SK-N-SH (cell line): ENCODE data around the gene ZNF511. TPM values are rescaled to one million over a fixed set of nuclear protein-coding genes. Genes with fewer than 3 reads are reported as not detected.

ENCODE experiments used
- CTCF ChIA-PET: fragments of 300-600, 350-600 bp; formaldehyde crosslinking; extraction: SDS; loops from one replicate; lab custom pipeline; 2021; lab: Yijun Ruan, JAX
- POLR2A ChIA-PET: fragments of 350-600 bp; sonication (Branson Sonifier 250); formaldehyde crosslinking; extraction: SDS; loops from one replicate; lab custom pipeline; 2020; ENCODE audit warnings: antibody characterized with exemption, inconsistent platforms; lab: Yijun Ruan, JAX
- DNase-seq: peaks from one replicate; pipeline ENCODE4 v3.0.0; 2012
- H2AFZ ChIP-seq: fragments of 200-600 bp; sonication (generic); 2 replicates; pipeline ENCODE4 v1.8.1; 2016; ENCODE audit warnings: antibody characterized with exemption, mild to moderate bottlenecking, low read depth
- H3F3A ChIP-seq: fragments of 200-600 bp; sonication (generic); replicated peaks from 2 replicates; pipeline ENCODE3; 2016; ENCODE audit warnings: antibody characterized with exemption, mild to moderate bottlenecking; ENCODE audit not compliant: insufficient read depth
- H3K27ac ChIP-seq, 2 experiments: fragments of 200-500 bp in 1 of 2; fragments of 200-600 bp in 1 of 2; sonication (Bioruptor generic) in 1 of 2; sonication (generic), shearing (Covaris generic) in 1 of 2; 2 replicates each; pipeline versions ENCODE4 v1.5.1 to v1.6.1; 2014 to 2016; ENCODE audit warnings: low read depth in 2 of 2, inconsistent platforms in 1 of 2, low read length in 1 of 2, mild to moderate bottlenecking in 1 of 2, mixed read lengths in 1 of 2
- H3K27me3 ChIP-seq: fragments of 200-600 bp; sonication (generic), shearing (Covaris generic); 2 replicates; pipeline ENCODE4 v1.6.1; 2016; ENCODE audit warnings: mixed run types; ENCODE audit not compliant: insufficient read depth
- H3K36me3 ChIP-seq, 2 experiments: fragments of 200-500 bp in 1 of 2; fragments of 200-600 bp in 1 of 2; sonication (Bioruptor generic) in 1 of 2; sonication (generic) in 1 of 2; replicated peaks in 1 of 2; 2 replicates each; pipeline versions ENCODE3 to v1.5.1; 2014 to 2016; ENCODE audit warnings: low read length in 1 of 2, mild to moderate bottlenecking in 1 of 2; ENCODE audit not compliant: insufficient read depth in 2 of 2, control insufficient read depth in 1 of 2
- H3K4me1 ChIP-seq, 2 experiments: fragments of 200-500 bp in 1 of 2; fragments of 200-600 bp in 1 of 2; sonication (Bioruptor generic) in 1 of 2; sonication (generic), shearing (Covaris generic) in 1 of 2; 2 replicates each; pipeline versions ENCODE4 v1.5.1 to v1.6.1; 2014 to 2016; ENCODE audit warnings: low read depth in 1 of 2, low read length in 1 of 2, mixed run types in 1 of 2; ENCODE audit not compliant: insufficient read depth in 2 of 2, control insufficient read depth in 1 of 2
- H3K4me2 ChIP-seq: fragments of 200-600 bp; sonication (generic), shearing (Covaris generic); 2 replicates; pipeline ENCODE4 v1.6.1; 2017; ENCODE audit warnings: mixed run types
- H3K4me3 ChIP-seq, 2 experiments: fragments of 200-500 bp in 1 of 2; fragments of 200-600 bp in 1 of 2; sonication (Bioruptor generic) in 1 of 2; sonication (generic), shearing (Covaris generic) in 1 of 2; 2 replicates each; pipeline versions ENCODE4 v1.5.1 to v1.8.1; 2014 to 2016; ENCODE audit warnings: low read depth in 2 of 2, inconsistent platforms in 1 of 2, low read length in 1 of 2, mild to moderate bottlenecking in 1 of 2, mixed read lengths in 1 of 2, moderate library complexity in 1 of 2
- H3K79me2 ChIP-seq: fragments of 200-600 bp; sonication (generic); 2 replicates; pipeline ENCODE4 v1.8.1; 2017; ENCODE audit warnings: mild to moderate bottlenecking; ENCODE audit not compliant: insufficient read depth
- H3K9ac ChIP-seq: fragments of 200-600 bp; sonication (generic); 2 replicates; pipeline ENCODE4 v1.6.1; 2017; ENCODE audit warnings: mixed run types
- H3K9me2 ChIP-seq: fragments of 200-600 bp; sonication (generic); 2 replicates; pipeline ENCODE4 v1.6.1; 2017; ENCODE audit warnings: mixed run types
- H3K9me3 ChIP-seq: fragments of 200-600 bp; sonication (generic); 2 replicates; pipeline ENCODE4 v1.6.1; 2017; ENCODE audit warnings: mixed run types, mild to moderate bottlenecking, moderate library complexity
- H4K20me1 ChIP-seq: fragments of 200-600 bp; sonication (generic); 2 replicates; pipeline ENCODE4 v1.6.1; 2017; ENCODE audit warnings: mild to moderate bottlenecking, mixed run types; ENCODE audit not compliant: insufficient read depth
- EZH2phosphoT487 ChIP-seq: fragments of 200-600 bp; sonication (generic); IDR thresholded peaks from 2 replicates; pipeline ENCODE4 v1.6.1; 2017; ENCODE audit warnings: low read depth, mixed run types, mild to moderate bottlenecking, antibody characterized with exemption, moderate library complexity, borderline replicate concordance
- FOXJ3 ChIP-seq: sonication (generic); formaldehyde crosslinking; IDR thresholded peaks from 2 replicates; pipeline ENCODE4 v1.5.1; 2020; ENCODE audit warnings: mild to moderate bottlenecking, missing genetic modification reagents
- JUND ChIP-seq: IDR thresholded peaks from 2 replicates; pipeline ENCODE4 v1.4.0; 2012
- MEF2A ChIP-seq: IDR thresholded peaks from 2 replicates; pipeline ENCODE4 v1.4.0; 2012; ENCODE audit warnings: low read depth, borderline replicate concordance
- MXI1 ChIP-seq: IDR thresholded peaks from 2 replicates; pipeline ENCODE4 v1.6.1; 2012; ENCODE audit warnings: mild to moderate bottlenecking, low read depth, low read length, improper control_type of control experiment
- NRF1 ChIP-seq: IDR thresholded peaks from 2 replicates; pipeline ENCODE4 v1.6.1; 2012; ENCODE audit warnings: low read depth, mild to moderate bottlenecking, low read length
- PBX3 ChIP-seq: IDR thresholded peaks from 2 replicates; pipeline ENCODE4; 2012
- POLR2AphosphoS5 ChIP-seq: IDR thresholded peaks from 2 replicates; pipeline ENCODE4 v1.6.1; 2012; ENCODE audit warnings: low read depth, low read length
- RXRA ChIP-seq: IDR thresholded peaks from 2 replicates; pipeline ENCODE4 v1.4.0; 2012; ENCODE audit warnings: low read depth, mild to moderate bottlenecking, borderline replicate concordance
- SIN3A ChIP-seq: IDR thresholded peaks from 2 replicates; pipeline ENCODE4 v1.6.1; 2012; ENCODE audit warnings: low read depth, mild to moderate bottlenecking, low read length, moderate library complexity, borderline replicate concordance
- SMC3 ChIP-seq: IDR thresholded peaks from 2 replicates; pipeline ENCODE4 v1.6.1; 2012; ENCODE audit warnings: low read depth, low read length, improper control_type of control experiment
- WGBS: methylation state at CpG from one replicate; pipeline ENCODE4 v1.1.6; 2017; ENCODE audit warnings: low lambda C conversion rate; 5-methylcytosine and 5-hydroxymethylcytosine counted together
- polyA plus RNA-seq, 3 experiments: library from polyadenylated mRNA; depleted of rRNA; stranded (reverse); fragments of >200 nt; gene quantifications; 2 replicates each; pipeline ENCODE4 v1.2.3, GENCODE V29; 2012
- TF ChIP-seq, protein P1 (sequence below): IDR thresholded peaks from 2 replicates; pipeline ENCODE4 v1.4.0; 2012; ENCODE audit warnings: low read depth, borderline replicate concordance
- TF ChIP-seq, protein P2 (sequence below): fragments of 150-350 bp; IDR thresholded peaks from 2 replicates; pipeline ENCODE4 v1.6.1; 2016; ENCODE audit warnings: mild to moderate bottlenecking, low read depth, low read length
- TF ChIP-seq, protein P3 (sequence below): IDR thresholded peaks from 2 replicates; pipeline ENCODE4 v1.6.1; 2012; ENCODE audit warnings: mild to moderate bottlenecking, low read depth, low read length, moderate library complexity
- TF ChIP-seq, protein P4 (sequence below): IDR thresholded peaks from 2 replicates; pipeline ENCODE4 v1.4.0; 2012; ENCODE audit warnings: low read depth, borderline replicate concordance
- TF ChIP-seq, protein P5 (sequence below): fragments of 150-350 bp; IDR thresholded peaks from 2 replicates; pipeline ENCODE4 v1.6.1; 2017; ENCODE audit warnings: antibody characterized with exemption, low read length, low read depth, borderline replicate concordance

The ZNF511 gene
- polyA plus RNA-seq, 1 of the 3 experiments (the other 2 are of a cell fraction): 62.3 TPM

GRCh38 chr10:133338080-133339071, 29.7 kb downstream of the ZNF511 start:
- Histone ChIP-seq H3K4me3 (no peak overlapping the region), H2AFZ (no peak overlapping the region), H3K9me3 (no peaks in the 10 kb centered on the region), H3K9me2 (no peaks in the 10 kb centered on the region), H3K9ac (no peak overlapping the region), H3F3A (no peaks in the 10 kb centered on the region), H4K20me1 (no peaks in the 10 kb centered on the region), H3K27ac (no peak overlapping the region), H3K4me2 (no peak overlapping the region), H3K36me3 (no peaks in the 10 kb centered on the region), H3K27me3 (peaks cover 66% of the 10 kb centered on the region), H3K79me2 (no peaks in the 10 kb centered on the region), H3K4me1 (peaks cover 0 to 2% of the 10 kb centered on the region in 2 experiments; a peak in 2 of 4 replicates)
- CTCF ChIA-PET: no interaction called here
- POLR2A ChIA-PET: no interaction called here
- TF ChIP-seq, protein P1, sequence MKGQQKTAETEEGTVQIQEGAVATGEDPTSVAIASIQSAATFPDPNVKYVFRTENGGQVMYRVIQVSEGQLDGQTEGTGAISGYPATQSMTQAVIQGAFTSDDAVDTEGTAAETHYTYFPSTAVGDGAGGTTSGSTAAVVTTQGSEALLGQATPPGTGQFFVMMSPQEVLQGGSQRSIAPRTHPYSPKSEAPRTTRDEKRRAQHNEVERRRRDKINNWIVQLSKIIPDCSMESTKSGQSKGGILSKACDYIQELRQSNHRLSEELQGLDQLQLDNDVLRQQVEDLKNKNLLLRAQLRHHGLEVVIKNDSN: no peak
- no peak for TF ChIP-seq POLR2AphosphoS5
- TF ChIP-seq MEF2A: no peak
- TF ChIP-seq, protein P2, sequence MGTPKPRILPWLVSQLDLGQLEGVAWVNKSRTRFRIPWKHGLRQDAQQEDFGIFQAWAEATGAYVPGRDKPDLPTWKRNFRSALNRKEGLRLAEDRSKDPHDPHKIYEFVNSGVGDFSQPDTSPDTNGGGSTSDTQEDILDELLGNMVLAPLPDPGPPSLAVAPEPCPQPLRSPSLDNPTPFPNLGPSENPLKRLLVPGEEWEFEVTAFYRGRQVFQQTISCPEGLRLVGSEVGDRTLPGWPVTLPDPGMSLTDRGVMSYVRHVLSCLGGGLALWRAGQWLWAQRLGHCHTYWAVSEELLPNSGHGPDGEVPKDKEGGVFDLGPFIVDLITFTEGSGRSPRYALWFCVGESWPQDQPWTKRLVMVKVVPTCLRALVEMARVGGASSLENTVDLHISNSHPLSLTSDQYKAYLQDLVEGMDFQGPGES: no peak
- TF ChIP-seq, protein P3, sequence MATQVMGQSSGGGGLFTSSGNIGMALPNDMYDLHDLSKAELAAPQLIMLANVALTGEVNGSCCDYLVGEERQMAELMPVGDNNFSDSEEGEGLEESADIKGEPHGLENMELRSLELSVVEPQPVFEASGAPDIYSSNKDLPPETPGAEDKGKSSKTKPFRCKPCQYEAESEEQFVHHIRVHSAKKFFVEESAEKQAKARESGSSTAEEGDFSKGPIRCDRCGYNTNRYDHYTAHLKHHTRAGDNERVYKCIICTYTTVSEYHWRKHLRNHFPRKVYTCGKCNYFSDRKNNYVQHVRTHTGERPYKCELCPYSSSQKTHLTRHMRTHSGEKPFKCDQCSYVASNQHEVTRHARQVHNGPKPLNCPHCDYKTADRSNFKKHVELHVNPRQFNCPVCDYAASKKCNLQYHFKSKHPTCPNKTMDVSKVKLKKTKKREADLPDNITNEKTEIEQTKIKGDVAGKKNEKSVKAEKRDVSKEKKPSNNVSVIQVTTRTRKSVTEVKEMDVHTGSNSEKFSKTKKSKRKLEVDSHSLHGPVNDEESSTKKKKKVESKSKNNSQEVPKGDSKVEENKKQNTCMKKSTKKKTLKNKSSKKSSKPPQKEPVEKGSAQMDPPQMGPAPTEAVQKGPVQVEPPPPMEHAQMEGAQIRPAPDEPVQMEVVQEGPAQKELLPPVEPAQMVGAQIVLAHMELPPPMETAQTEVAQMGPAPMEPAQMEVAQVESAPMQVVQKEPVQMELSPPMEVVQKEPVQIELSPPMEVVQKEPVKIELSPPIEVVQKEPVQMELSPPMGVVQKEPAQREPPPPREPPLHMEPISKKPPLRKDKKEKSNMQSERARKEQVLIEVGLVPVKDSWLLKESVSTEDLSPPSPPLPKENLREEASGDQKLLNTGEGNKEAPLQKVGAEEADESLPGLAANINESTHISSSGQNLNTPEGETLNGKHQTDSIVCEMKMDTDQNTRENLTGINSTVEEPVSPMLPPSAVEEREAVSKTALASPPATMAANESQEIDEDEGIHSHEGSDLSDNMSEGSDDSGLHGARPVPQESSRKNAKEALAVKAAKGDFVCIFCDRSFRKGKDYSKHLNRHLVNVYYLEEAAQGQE: no peak
- no peak for TF ChIP-seq FOXJ3 (CRISPR knock-in tag)
- no peak for TF ChIP-seq SMC3
- TF ChIP-seq JUND: no peak
- TF ChIP-seq SIN3A: no peak
- TF ChIP-seq MXI1: no peak
- TF ChIP-seq, protein P4, sequence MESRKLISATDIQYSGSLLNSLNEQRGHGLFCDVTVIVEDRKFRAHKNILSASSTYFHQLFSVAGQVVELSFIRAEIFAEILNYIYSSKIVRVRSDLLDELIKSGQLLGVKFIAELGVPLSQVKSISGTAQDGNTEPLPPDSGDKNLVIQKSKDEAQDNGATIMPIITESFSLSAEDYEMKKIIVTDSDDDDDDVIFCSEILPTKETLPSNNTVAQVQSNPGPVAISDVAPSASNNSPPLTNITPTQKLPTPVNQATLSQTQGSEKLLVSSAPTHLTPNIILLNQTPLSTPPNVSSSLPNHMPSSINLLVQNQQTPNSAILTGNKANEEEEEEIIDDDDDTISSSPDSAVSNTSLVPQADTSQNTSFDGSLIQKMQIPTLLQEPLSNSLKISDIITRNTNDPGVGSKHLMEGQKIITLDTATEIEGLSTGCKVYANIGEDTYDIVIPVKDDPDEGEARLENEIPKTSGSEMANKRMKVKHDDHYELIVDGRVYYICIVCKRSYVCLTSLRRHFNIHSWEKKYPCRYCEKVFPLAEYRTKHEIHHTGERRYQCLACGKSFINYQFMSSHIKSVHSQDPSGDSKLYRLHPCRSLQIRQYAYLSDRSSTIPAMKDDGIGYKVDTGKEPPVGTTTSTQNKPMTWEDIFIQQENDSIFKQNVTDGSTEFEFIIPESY: no peak
- TF ChIP-seq RXRA: no peak
- TF ChIP-seq NRF1: no peak
- no peak for TF ChIP-seq EZH2phosphoT487
- TF ChIP-seq, protein P5, sequence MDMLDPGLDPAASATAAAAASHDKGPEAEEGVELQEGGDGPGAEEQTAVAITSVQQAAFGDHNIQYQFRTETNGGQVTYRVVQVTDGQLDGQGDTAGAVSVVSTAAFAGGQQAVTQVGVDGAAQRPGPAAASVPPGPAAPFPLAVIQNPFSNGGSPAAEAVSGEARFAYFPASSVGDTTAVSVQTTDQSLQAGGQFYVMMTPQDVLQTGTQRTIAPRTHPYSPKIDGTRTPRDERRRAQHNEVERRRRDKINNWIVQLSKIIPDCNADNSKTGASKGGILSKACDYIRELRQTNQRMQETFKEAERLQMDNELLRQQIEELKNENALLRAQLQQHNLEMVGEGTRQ: no peak
- no peak for TF ChIP-seq PBX3
- DNase-seq: no peak
- 42% methylated on average over 10 of the region's 10 CpGs for WGBS
